IPS-15b (cell line): ENCODE measurements around the gene PLA2G4F.

Experiments used
- H3K27me3 ChIP-seq: one replicate; pipeline ENCODE4 v1.6.1; 2013; ENCODE audit warnings: low read length; ENCODE audit not compliant: control insufficient read depth, insufficient read depth
- H3K36me3 ChIP-seq: one replicate; pipeline ENCODE4 v1.6.1; 2013; ENCODE audit warnings: low read length; ENCODE audit not compliant: control insufficient read depth, insufficient read depth
- H3K4me1 ChIP-seq: one replicate; pipeline ENCODE4 v1.6.1; 2013; ENCODE audit warnings: mild to moderate bottlenecking, low read length; ENCODE audit not compliant: control insufficient read depth, insufficient read depth
- H3K4me3 ChIP-seq: one replicate; pipeline ENCODE4 v1.5.1; 2013; ENCODE audit warnings: low read depth, low read length
- H3K9ac ChIP-seq: one replicate; pipeline ENCODE4 v1.6.1; 2013; ENCODE audit warnings: low read depth, mild to moderate bottlenecking, low read length
- H3K9me3 ChIP-seq: one replicate; pipeline ENCODE4 v1.6.1; 2013; ENCODE audit warnings: mild to moderate bottlenecking, low read length; ENCODE audit not compliant: control insufficient read depth, insufficient read depth

PLA2G4F gene

GRCh38 chr15:42156243-42156922, at the start of gene PLA2G4F:
TSS of gene PLA2G4F (minus strand) at chr15:42156636. CDS start at chr15:42156549, 87 bp downstream.
- Histone ChIP-seq H3K27me3 (no peaks in the 10 kb centered on the region), H3K9ac (no peak within 1 kb of the TSS), H3K4me1 (no peaks in the 10 kb centered on the region), H3K4me3 (no peak within 1 kb of the TSS), H3K9me3 (no peaks in the 10 kb centered on the region), H3K36me3 (peaks cover 21% of the 10 kb centered on the region)

GRCh38 chr15:42203891-42204290, 47.5 kb upstream of the PLA2G4F start:
- Histone ChIP-seq H3K9me3 (no peaks in the 10 kb centered on the region), H3K4me1 (no peaks in the 10 kb centered on the region), H3K4me3 (no peak overlapping the region), H3K9ac (no peak overlapping the region), H3K36me3 (no peaks in the 10 kb centered on the region), H3K27me3 (no peaks in the 10 kb centered on the region)

- no peak overlapping the region for H3K9ac ChIP-seq
- no peaks in the 10 kb centered on the region for H3K9me3 ChIP-seq
- H3K36me3 ChIP-seq = no peaks in the 10 kb centered on the region
- no peaks in the 10 kb centered on the region for H3K27me3 ChIP-seq
- H3K4me3 ChIP-seq = no peak overlapping the region
- H3K4me1 ChIP-seq = no peaks in the 10 kb centered on the region
Measured at GRCh38 chr15:42202653-42203052, 46.2 kb upstream of the PLA2G4F start.

GRCh38 chr15:42201801-42202200, 45.4 kb upstream of the PLA2G4F start:
- no peak overlapping the region for H3K4me3 ChIP-seq
- no peak overlapping the region for H3K9ac ChIP-seq
- H3K27me3 ChIP-seq = no peaks in the 10 kb centered on the region
- no peaks in the 10 kb centered on the region for H3K4me1 ChIP-seq
- no peaks in the 10 kb centered on the region for H3K9me3 ChIP-seq
- H3K36me3 ChIP-seq = no peaks in the 10 kb centered on the region

GRCh38 chr15:42199126-42199525, 42.7 kb upstream of the PLA2G4F start:
- Histone ChIP-seq H3K9ac (no peak overlapping the region), H3K36me3 (no peaks in the 10 kb centered on the region)

GRCh38 chr15:42198516-42198915, 42.1 kb upstream of the PLA2G4F start:
- no peak overlapping the region for H3K9ac ChIP-seq
- H3K4me3 ChIP-seq = no peak overlapping the region
- no peaks in the 10 kb centered on the region for H3K4me1 ChIP-seq
- H3K9me3 ChIP-seq = no peaks in the 10 kb centered on the region
- H3K36me3 ChIP-seq = no peaks in the 10 kb centered on the region
- H3K27me3 ChIP-seq = no peaks in the 10 kb centered on the region

More at GRCh38 chr15:42199126-42199525, 42.7 kb upstream of the PLA2G4F start:
- no peaks in the 10 kb centered on the region for H3K9me3 ChIP-seq
- no peak overlapping the region for H3K4me3 ChIP-seq
- no peaks in the 10 kb centered on the region for H3K4me1 ChIP-seq
- no peaks in the 10 kb centered on the region for H3K27me3 ChIP-seq

GRCh38 chr15:42194513-42194912, 38.1 kb upstream of the PLA2G4F start:
- Histone ChIP-seq H3K36me3 (peaks cover 3% of the 10 kb centered on the region), H3K27me3 (no peaks in the 10 kb centered on the region), H3K4me3 (no peak overlapping the region)

GRCh38 chr15:42193383-42193782, 36.9 kb upstream of the PLA2G4F start:
- Histone ChIP-seq H3K36me3 (peaks cover 6% of the 10 kb centered on the region), H3K4me3 (no peak overlapping the region), H3K9me3 (no peaks in the 10 kb centered on the region), H3K27me3 (no peaks in the 10 kb centered on the region), H3K9ac (no peak overlapping the region), H3K4me1 (no peaks in the 10 kb centered on the region)

More at GRCh38 chr15:42194513-42194912, 38.1 kb upstream of the PLA2G4F start:
- Histone ChIP-seq H3K9me3 (no peaks in the 10 kb centered on the region), H3K9ac (no peak overlapping the region), H3K4me1 (no peaks in the 10 kb centered on the region)

- H3K27me3 ChIP-seq = no peaks in the 10 kb centered on the region
- H3K36me3 ChIP-seq = peaks cover 6% of the 10 kb centered on the region
- no peak overlapping the region for H3K4me3 ChIP-seq
- H3K9me3 ChIP-seq = no peaks in the 10 kb centered on the region
- H3K4me1 ChIP-seq = no peaks in the 10 kb centered on the region
- H3K9ac ChIP-seq = no peak overlapping the region
Measured at GRCh38 chr15:42191610-42192346, 35.3 kb upstream of the PLA2G4F start.

- H3K4me3 ChIP-seq = no peak overlapping the region
- H3K36me3 ChIP-seq = peaks cover 6% of the 10 kb centered on the region
- no peaks in the 10 kb centered on the region for H3K27me3 ChIP-seq
- H3K9me3 ChIP-seq = no peaks in the 10 kb centered on the region
- H3K4me1 ChIP-seq = no peaks in the 10 kb centered on the region
- no peak overlapping the region for H3K9ac ChIP-seq
Measured at GRCh38 chr15:42190370-42190769, 33.9 kb upstream of the PLA2G4F start.

GRCh38 chr15:42185801-42186200, 29.4 kb upstream of the PLA2G4F start:
- H3K9me3 ChIP-seq = no peaks in the 10 kb centered on the region

GRCh38 chr15:42184736-42185135, 28.3 kb upstream of the PLA2G4F start:
- Histone ChIP-seq H3K4me3 (no peak overlapping the region), H3K36me3 (peaks cover 16% of the 10 kb centered on the region)

More at GRCh38 chr15:42185801-42186200, 29.4 kb upstream of the PLA2G4F start:
- H3K4me1 ChIP-seq = no peaks in the 10 kb centered on the region
- H3K9ac ChIP-seq = no peak overlapping the region
- H3K36me3 ChIP-seq = peaks cover 14% of the 10 kb centered on the region
- H3K27me3 ChIP-seq = no peaks in the 10 kb centered on the region
- no peak overlapping the region for H3K4me3 ChIP-seq

More at GRCh38 chr15:42184736-42185135, 28.3 kb upstream of the PLA2G4F start:
- Histone ChIP-seq H3K9me3 (no peaks in the 10 kb centered on the region), H3K9ac (no peak overlapping the region), H3K27me3 (no peaks in the 10 kb centered on the region), H3K4me1 (no peaks in the 10 kb centered on the region)
